ENCODE data around the gene RCAN1. TPM values are rescaled to one million over a fixed set of nuclear protein-coding genes. Genes with fewer than 3 reads are reported as not detected.
"Not testable (repeated sequence)": the region's sequence is repeated elsewhere in the genome, so short reads cannot be mapped to it uniquely, and the experiment has no call there.

The RCAN1 gene
- total RNA-seq, 1 experiment from 2014 or later, result 13.5 TPM

- ChIA-PET CTCF (no interaction called here), POLR2A (no interaction called here)
- H3K36me3 ChIP-seq (ENCODE audit: control insufficient read depth, insufficient read depth, low read length), result no peaks in the 10 kb centered on the region
- in situ Hi-C loops (cut with HindIII; ENCODE audit: low pct_unique_long_range_greater_than_20kb, low sequenced_read_pairs) (no loop called here), intact Hi-C loops (cut with micrococcal nuclease; ENCODE audit: unreplicated experiment) (no loop called here)
- H3K27ac ChIP-seq (ENCODE audit: low read length), result no peak overlapping the region
- H3K4me3 ChIP-seq (ENCODE audit: low read depth in 2 of 2, low read length in 2 of 2), result no peak overlapping the region
- BruUV-seq (replicated peaks), result no TSS peak
- no peak for ATAC-seq
- no peaks in the 10 kb centered on the region for H3K27me3 ChIP-seq (ENCODE audit: control insufficient read depth, insufficient read depth, low read length)
- no peaks in the 10 kb centered on the region for H3K4me1 ChIP-seq (ENCODE audit: control insufficient read depth, insufficient read depth, low read length)
- DNase-seq (ENCODE audit: low read depth, low spot score), result no peak
- no peaks in the 10 kb centered on the region for H3K9me3 ChIP-seq (ENCODE audit: control insufficient read depth, insufficient read depth, low read depth, low read length)
- TF ChIP-seq REST (IDR thresholded peaks at IDR 0.05; ENCODE audit: insufficient read depth in 1 of 2, low read depth in 2 of 2, low read length in 1 of 2) (no peak), SIN3A (IDR thresholded peaks at IDR 0.05; ENCODE audit: borderline replicate concordance, insufficient read depth, low read depth, low read length) (no peak)
These were observed 116.3 kb downstream of the RCAN1 start for GRCh38 chr21:34498623-34499022.

DNA sequence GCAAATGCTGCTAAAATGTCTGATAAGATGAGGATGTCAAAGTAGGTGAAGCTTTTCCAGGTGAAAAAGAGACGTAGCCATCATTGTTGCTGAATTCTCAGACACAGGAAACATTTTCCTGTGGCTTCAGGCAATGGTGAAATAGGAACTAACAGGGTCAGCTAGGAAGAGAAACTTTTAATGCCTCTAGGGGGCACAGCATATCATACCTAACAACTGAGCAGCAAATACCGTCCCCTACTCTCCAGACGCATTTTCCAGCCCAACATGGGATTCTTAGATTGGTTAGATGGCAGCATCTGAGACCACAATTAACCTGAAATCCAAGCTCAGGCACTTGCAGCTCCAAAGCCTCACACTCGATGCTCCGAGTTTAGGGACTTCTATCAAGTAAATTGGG lies 131.1 kb downstream of the RCAN1 start:
- ATAC-seq, CTCF ChIA-PET: not testable (repeated sequence)

GRCh38 chr21:34483435-34483834 lies 131.5 kb downstream of the RCAN1 start:
- H3K27me3 ChIP-seq (ENCODE audit: control insufficient read depth, insufficient read depth, low read length); CTCF ChIA-PET; H3K9me3 ChIP-seq (ENCODE audit: control insufficient read depth, insufficient read depth, low read depth, low read length); ATAC-seq; POLR2A ChIA-PET; DNase-seq (ENCODE audit: low read depth, low spot score); H3K36me3 ChIP-seq (ENCODE audit: control insufficient read depth, insufficient read depth, low read length); in situ Hi-C loops (cut with HindIII; ENCODE audit: low pct_unique_long_range_greater_than_20kb, low sequenced_read_pairs); H3K4me3 ChIP-seq (ENCODE audit: low read depth in 2 of 2, low read length in 2 of 2); H3K4me1 ChIP-seq (ENCODE audit: control insufficient read depth, insufficient read depth, low read length); intact Hi-C loops (cut with micrococcal nuclease; ENCODE audit: unreplicated experiment); BruUV-seq (replicated peaks); H3K27ac ChIP-seq (ENCODE audit: low read length): not testable (repeated sequence)

More for the DNA sequence above, 131.1 kb downstream of the RCAN1 start:
- H3K27me3 ChIP-seq (ENCODE audit: control insufficient read depth, insufficient read depth, low read length); BruUV-seq (replicated peaks); H3K27ac ChIP-seq (ENCODE audit: low read length); POLR2A ChIA-PET; H3K36me3 ChIP-seq (ENCODE audit: control insufficient read depth, insufficient read depth, low read length); DNase-seq (ENCODE audit: low read depth, low spot score); H3K9me3 ChIP-seq (ENCODE audit: control insufficient read depth, insufficient read depth, low read depth, low read length); in situ Hi-C loops (cut with HindIII; ENCODE audit: low pct_unique_long_range_greater_than_20kb, low sequenced_read_pairs); H3K4me3 ChIP-seq (ENCODE audit: low read depth in 2 of 2, low read length in 2 of 2); intact Hi-C loops (cut with micrococcal nuclease; ENCODE audit: unreplicated experiment); H3K4me1 ChIP-seq (ENCODE audit: control insufficient read depth, insufficient read depth, low read length): not testable (repeated sequence)

DNA sequence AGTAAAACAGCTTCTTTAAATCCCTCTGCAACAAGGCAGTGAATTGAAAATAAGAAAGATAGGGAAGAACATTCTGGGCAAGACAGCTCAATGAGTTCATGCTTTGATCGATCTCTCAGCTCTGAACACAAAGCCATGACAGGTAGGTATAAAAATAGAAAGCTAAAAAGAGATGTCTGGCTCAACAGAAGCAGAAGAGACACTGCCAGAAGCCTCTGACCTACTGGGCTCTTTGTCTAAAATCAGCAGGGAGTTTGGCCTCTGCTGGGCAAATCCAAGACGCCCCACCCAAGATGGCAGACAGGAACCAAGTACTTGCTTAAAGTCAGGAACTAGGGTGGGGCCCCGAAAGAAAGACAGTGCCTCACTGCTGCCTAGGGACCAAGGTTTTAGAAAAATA lies 147.6 kb downstream of the RCAN1 start:
- in situ Hi-C loops (cut with HindIII; ENCODE audit: low pct_unique_long_range_greater_than_20kb, low sequenced_read_pairs); H3K27ac ChIP-seq (ENCODE audit: low read length); H3K36me3 ChIP-seq (ENCODE audit: control insufficient read depth, insufficient read depth, low read length); POLR2A ChIA-PET; H3K4me1 ChIP-seq (ENCODE audit: control insufficient read depth, insufficient read depth, low read length); BruUV-seq (replicated peaks); CTCF ChIA-PET; H3K4me3 ChIP-seq (ENCODE audit: low read depth in 2 of 2, low read length in 2 of 2); ATAC-seq; intact Hi-C loops (cut with micrococcal nuclease; ENCODE audit: unreplicated experiment); DNase-seq (ENCODE audit: low read depth, low spot score); H3K9me3 ChIP-seq (ENCODE audit: control insufficient read depth, insufficient read depth, low read depth, low read length); H3K27me3 ChIP-seq (ENCODE audit: control insufficient read depth, insufficient read depth, low read length): not testable (repeated sequence)

Other genes with a start within 250 kb of the RCAN1 start
- gene SMIM11, start 239.6 kb downstream of the RCAN1 start, total RNA-seq (2021; ENCODE audit: unreplicated experiment), result 17.1 TPM
- not detected for gene SMIM34, start 191.2 kb downstream of the RCAN1 start, total RNA-seq (2021; ENCODE audit: unreplicated experiment)
- not detected for gene KCNE1, start 102.9 kb downstream of the RCAN1 start, total RNA-seq (2021; ENCODE audit: unreplicated experiment)
- 0.05 TPM for gene CLIC6, start 53.9 kb upstream of the RCAN1 start, total RNA-seq (2021; ENCODE audit: unreplicated experiment)